Measurements from ENCODE around the gene NPM3.
A peak's percentile ranks its signal among the peaks of the same experiment; 100 is the strongest.

Gene NPM3

GRCh38 chr10:101773923-101774588, 9.2 kb downstream of the NPM3 start:
- DNase-seq, result no peak

DNA sequence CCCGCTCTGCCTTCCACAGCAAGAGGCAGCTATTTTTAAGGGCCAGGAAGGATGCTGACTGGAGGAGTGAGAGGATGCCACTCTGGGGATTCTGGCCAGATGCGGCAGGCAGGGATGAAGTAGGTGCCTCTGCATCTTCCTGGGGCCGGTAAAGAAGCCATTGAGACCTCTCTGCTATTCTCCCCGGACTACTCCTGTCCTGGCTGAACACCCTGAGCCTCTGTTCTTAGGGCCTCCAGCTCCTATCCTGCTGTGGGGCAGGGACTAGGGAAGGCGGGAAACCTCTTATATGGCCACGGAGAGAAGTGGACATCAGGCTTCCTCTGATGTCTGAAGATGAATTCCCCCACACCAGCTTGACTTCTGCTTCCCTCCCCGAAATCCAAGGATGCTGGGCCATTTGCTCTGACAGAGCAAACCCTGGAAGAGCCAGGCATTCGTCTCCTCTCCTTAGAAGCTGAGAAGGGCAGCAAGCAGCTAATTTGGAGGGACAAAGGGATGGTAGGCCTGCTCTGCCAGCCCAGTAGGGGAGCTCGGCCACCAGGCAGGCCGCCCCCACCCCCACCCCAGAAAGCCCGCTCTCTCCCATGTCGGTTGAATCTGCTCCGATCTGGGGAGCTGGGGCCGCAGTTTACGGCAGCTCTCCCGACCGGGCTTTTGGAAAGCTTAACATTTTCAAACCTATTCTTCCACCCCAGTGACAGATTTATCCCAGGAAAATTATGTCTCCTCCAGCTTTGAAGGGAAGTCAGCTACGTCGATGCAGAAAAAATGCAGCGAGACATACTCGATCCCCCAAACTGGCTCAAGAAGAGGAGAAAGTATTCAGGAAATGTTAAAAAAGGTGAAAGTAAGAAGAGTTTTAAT, 10.1 kb downstream of the NPM3 start:
- no peak for DNase-seq

GRCh38 chr10:101772017-101772894, 11.0 kb downstream of the NPM3 start:
- no peak for DNase-seq

- DNase-seq, result no peak
Measured at GRCh38 chr10:101771380-101771779, 11.9 kb downstream of the NPM3 start.

DNA sequence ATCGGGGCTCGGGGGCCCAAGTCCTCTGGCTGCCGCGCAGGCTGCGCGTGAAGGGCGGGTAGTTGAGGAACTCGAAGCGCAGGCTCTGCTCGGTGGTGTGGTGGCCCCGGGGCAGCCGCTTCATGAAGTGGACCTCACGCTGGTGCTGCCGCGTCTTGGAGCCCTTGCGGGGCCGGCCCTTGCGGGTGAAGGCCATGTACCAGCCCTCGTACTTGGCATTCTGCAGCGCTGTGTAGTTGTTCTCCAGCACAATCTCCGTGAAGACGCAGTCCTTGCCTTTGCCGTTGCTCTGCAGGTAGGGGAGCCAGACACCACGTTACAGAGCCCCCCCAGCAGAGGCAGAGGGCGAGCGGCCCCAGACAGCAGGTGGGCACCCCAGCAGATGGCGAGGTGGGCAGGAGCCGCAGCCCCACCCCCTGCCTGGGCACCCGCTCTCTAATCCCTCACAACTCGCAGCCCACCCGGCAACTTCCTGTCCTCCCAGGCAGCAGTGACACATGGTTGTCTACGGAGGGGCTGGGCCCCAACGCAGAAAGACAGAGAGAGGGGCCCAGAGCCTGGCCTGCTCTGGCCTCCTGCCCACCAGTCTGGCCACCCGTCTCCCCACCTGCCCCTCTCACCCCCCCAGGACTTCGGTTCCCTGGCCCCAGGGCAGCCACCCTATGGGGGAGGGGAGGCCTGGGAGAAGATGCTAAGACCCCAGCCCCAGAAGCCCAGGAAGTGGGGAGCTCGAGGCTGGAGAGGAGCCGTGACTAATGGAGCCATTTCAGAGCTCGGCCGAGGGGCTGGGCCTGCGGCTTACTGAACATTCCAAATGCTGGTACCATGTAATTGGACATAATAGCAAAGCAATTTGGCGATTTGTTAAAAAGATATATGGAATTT, 12.7 kb downstream of the NPM3 start:
- no peak for DNase-seq

DNA sequence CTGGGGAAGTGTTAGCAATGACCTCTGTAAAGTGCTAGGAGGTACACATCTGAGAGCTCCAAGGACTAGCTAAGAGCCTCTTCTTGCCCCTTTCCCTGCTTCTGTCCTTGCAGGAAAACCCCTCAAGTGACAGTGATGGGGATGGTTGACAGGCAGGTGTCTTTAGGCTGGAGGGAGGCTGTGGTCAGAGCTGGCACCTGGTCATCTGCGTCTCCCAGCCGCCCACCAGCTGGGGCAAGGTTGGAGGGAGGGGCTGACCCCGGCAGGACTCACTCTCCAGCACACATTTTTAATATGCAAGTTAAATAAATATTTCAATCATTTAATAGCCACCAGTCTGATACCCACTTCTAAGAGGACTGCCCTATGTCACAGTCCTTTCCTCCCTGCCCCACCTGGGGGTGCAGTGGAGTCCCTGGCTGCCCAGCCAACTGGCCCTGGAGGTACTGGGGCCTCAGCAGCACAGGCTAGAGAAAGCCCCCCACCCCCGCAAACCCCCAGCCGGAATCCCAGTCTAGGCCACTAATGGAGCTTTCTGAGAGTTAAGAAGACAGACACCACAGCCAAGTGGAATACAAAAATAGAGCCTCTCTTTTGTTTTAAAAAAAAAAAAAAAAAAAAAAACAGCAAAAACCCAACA, 13.6 kb downstream of the NPM3 start:
- DNase-seq, result no peak

DNA sequence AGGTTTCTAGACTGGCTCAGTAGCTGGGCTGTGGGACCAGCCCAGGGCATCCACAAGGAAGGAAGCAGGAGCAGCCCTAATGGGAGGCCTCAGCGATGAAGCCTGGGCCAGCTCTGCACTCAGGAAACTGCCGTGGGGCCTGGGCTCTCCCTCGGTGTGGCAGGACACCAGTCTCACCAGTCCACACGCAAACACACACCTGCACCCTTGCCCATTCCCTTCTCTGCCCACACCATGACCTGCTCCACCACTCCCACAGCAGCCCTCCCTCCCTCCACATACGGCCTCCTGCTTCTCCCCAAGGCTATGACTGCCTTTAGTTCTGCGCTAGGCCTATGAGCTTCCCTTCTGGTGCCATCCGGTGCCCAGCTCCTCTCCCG, 14.5 kb downstream of the NPM3 start:
- no peak for DNase-seq

- DNase-seq, result no peak
Measured at GRCh38 chr10:101767966-101768790, 15.1 kb downstream of the NPM3 start.

DNA sequence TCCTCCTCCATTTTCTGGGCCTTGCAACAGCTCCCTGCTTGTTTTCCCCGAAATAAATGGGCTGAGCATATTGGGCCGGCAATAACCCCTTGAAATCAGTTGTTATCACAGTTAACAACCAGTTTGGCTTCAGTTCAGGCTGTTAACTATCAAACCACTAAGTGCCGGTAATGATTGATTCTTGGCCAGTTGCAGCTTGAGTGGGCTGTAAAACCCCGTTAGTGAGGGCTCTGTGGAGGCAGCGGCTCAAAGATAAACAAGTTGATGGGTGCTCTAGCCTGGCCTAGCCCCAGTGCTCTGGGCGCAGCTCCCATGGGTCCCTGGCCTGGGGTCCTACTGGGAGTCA, 15.7 kb downstream of the NPM3 start:
- peak; percentile 61 for DNase-seq

GRCh38 chr10:101766753-101767599, 16.3 kb downstream of the NPM3 start:
- no peak for DNase-seq

DNA sequence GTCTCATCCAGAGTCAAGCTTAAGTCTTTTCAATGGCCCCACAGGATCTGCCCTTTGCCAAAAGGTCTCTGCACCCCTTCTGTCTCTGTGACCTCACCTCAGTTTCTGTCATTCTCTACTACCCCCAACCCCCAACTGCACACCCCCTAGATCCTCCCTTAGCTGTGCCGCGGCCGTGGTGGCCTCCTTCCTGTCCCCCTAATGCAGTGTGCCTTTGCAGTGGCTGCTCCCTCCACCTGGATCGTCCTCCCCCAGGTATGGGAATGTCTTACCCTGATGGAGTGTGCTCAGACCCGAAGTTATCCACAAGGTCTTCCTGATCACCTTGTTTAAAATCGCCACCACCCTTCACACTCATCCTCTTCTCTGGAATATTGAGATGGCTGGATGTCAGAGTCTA, 16.9 kb downstream of the NPM3 start:
- DNase-seq, result no peak

- DNase-seq, result no peak
Measured at GRCh38 chr10:101763141-101763846, 20.0 kb downstream of the NPM3 start.

DNA sequence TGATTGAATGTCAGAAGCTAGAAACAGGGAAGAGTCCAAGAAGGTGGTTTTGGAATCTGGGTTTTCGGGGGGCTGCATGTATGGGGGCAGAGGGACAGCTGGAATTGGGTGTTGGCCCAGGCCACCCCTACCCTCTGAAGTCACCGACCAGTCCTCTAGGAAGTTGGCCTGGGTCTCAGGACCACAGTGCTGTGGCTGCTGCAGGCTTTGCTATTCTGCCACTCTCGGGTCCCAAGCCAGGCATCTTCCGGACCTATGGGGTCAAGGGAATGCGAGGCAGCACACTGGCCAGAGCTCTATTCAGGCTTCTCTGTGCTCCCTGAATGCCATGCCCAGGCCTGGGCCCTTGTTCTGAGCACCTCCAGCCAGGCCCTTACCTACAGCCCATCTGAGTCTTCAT, 20.5 kb downstream of the NPM3 start:
- DNase-seq, result no peak

DNA sequence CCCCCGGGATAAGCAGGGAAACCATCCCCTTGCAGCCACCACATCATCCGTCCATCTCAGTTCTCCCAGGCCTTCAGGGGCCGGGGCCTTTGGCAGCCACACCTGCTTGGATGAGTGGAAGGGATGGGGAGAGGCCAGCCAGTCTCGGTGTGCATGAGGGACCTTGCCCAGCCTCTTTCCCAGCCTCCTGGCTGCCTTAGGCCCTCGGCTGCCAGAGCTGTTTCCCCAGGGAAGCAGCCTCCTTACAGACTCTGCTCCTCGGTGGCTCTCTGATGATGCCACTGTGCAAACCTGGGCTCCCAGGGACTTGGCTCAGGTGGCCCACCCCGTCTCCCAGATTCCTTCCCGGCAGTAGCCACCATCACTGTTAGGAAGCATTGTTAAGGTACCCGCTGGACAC, 22.0 kb downstream of the NPM3 start:
- no peak for DNase-seq

DNA sequence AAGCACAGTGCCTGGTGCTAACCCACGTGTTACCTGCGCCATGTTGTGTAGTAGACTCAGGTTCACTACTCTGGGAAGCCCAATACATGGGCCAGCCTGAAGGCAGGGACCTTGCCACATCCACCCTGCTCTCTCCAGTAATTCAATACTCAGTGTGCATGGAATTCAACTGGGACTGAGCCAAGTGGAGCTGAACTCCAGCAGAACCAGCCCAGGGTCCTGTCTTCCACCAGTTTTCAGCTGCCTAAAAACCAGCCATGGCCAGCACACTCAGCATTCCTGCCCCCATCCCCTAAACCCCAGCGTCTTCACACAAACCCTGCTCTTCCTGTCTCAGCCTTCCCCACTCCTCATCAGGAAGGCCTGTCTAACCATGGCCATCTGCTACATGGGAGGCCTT, 22.7 kb downstream of the NPM3 start:
- no peak for DNase-seq

GRCh38 chr10:101759309-101760247, 23.7 kb downstream of the NPM3 start:
- DNase-seq, result no peak

DNA sequence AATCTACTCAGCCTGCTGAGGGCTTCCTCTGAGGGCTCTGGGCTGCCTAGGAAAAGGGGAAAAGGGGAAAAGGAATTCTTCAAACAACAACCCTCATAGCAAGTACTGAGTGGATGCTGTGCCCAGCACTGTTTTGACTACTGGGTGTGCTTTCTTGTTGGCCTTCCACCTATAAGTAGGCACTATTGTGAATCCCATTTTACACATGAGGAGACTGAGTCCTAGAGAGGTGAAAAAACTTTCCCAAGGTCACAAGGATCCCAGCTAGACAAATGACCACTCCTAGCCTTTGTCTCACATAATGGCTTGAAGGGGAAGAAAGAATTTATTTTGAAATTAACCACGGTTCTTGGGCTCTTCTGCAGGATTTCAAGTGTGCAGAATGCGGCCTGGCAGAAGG, 24.4 kb downstream of the NPM3 start:
- no peak for DNase-seq

DNA sequence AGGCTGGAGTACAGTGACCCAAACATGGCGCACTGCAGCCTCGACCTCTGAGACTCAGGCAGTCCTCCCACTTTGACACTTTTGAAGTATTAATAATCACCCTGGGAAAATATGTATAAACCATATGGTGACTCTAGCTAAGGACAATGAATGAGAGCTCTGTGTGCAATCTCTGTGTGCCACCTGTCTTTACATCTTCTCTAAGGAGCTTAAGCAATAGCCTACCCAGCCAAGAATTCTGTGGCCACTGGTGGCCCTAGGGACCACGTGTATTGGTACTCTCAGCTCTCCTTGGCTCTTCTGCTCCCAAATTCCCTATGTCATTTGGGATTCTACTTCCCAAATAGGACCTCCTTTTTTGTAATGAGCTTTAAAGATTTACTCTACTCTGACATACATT, 31.0 kb downstream of the NPM3 start:
- DNase-seq, result no peak
